Ovary (tissue), 9 donors: ENCODE results near the gene TNS1. TPM values are rescaled to one million over a fixed set of nuclear protein-coding genes. Genes with fewer than 3 reads are reported as not detected.
"Not testable (repeated sequence)": the region's sequence is repeated elsewhere in the genome, so short reads cannot be mapped to it uniquely, and the experiment has no call there.

Experiments
- DNase-seq, 5 donors: peaks; one replicate each; pipeline ENCODE4 v3.0.0-alpha.2; 2019 to 2020
- H3K27ac ChIP-seq, 2 donors: fragments of 200-600 bp; one replicate each; pipeline versions ENCODE4 v1.5.1 to v1.8.0; 2019 to 2022
- H3K27me3 ChIP-seq: fragments of 200-600 bp; one replicate; pipeline ENCODE4 v1.8.0; 2022
- H3K36me3 ChIP-seq: fragments of 200-600 bp; sonication (generic); one replicate; pipeline ENCODE4 v1.5.1; 2019
- H3K4me1 ChIP-seq: one replicate; pipeline ENCODE4 v1.8.1; 2013; ENCODE audit warnings: mild to moderate bottlenecking, moderate library complexity; ENCODE audit not compliant: insufficient read depth
- H3K4me3 ChIP-seq: fragments of 200-600 bp; sonication (generic); one replicate; pipeline ENCODE4 v1.5.1; 2017
- H3K9me3 ChIP-seq, 2 donors: fragments of 200-600 bp in 1 of 2; sonication (generic) in 1 of 2; one replicate each; pipeline versions ENCODE4 v1.5.1 to v1.8.1; 2013 to 2019; ENCODE audit warnings: mild to moderate bottlenecking in 1 of 2, moderate library complexity in 1 of 2
- CTCF ChIP-seq, 3 donors: fragments of 450-650 bp in 2 of 3; fragments of 200-600 bp in 1 of 3; IDR thresholded peaks; one replicate each; pipeline versions ENCODE4 v1.5.1 to v1.8.0; 2016 to 2022; ENCODE audit warnings: antibody characterized with exemption in 3 of 3, mild to moderate bottlenecking in 1 of 3
- EP300 ChIP-seq: sonication (generic); formaldehyde crosslinking; IDR thresholded peaks from one replicate; pipeline ENCODE4 v1.6.1; 2017; ENCODE audit warnings: antibody characterized with exemption
- POLR2A ChIP-seq: fragments of 450-650 bp; IDR thresholded peaks from one replicate; pipeline ENCODE4 v1.6.1; 2017; ENCODE audit warnings: antibody characterized with exemption, mild to moderate bottlenecking, moderate library complexity
- WGBS, 3 donors: extraction: QIAGEN DNeasy Blood & Tissue Kit in 1 of 3; methylation state at CpG; one replicate each; pipeline versions ENCODE4 v1.1.5 to v1.1.7; 2013 to 2017; 5-methylcytosine and 5-hydroxymethylcytosine counted together
- intact Hi-C, 4 donors: fragments of 100-400 bp; cut with DNase I; formaldehyde crosslinking; loops; one replicate each; pipeline versions ENCODE4 v1.11.0 to v1.15.1; 2022 to 2023
- polyA plus RNA-seq, 2 donors: library from polyadenylated mRNA; stranded (reverse); fragments of 200-250 nt in 1 of 2; fragments of 350-450 nt in 1 of 2; fragmentation: Illumina TruSeq in 1 of 2; extraction: RNeasy Lipid Tissue Mini Kit (QIAGEN cat#74804) in 1 of 2; gene quantifications; one replicate each; pipeline ENCODE4 v1.2.3, GENCODE V29; 2013 to 2014
- total RNA-seq, 7 donors: library from RNA; depleted of rRNA in 2 of 7; stranded (reverse); fragments of >200 nt in 2 of 7; fragmentation: NEBNext Ultra II Directional in 3 of 7; extraction: Animal tissue kit (Norgen Biotek cat#: 25700) in 3 of 7; gene quantifications; one replicate each; pipeline versions ENCODE4 v1.1.0 to v1.2.4, GENCODE V29; 2016 to 2023
- donor health status: DM: no; HTN: no; CAD: no; lungs with moderate emphysema.
- donor health status: DM: no; HTN: no; CAD: no.
- donor health status: Bipolar disorder and iron deficiency.
- donor health status: DM: yes; HTN: yes; CAD: no.
- donor health status: DM: no; HTN: no; CAD: no.
- donor health status: DM: yes; HTN: yes; CAD: no.

The TNS1 gene
- total and polyA plus RNA-seq, 9 donors: 140 to 568 (median 356) TPM

- no peaks in the 10 kb centered on the region for H3K36me3 ChIP-seq
- TF ChIP-seq EP300 (no peak), CTCF (IDR thresholded peaks at IDR 0.05) (no peak), POLR2A (no peak)
- 93 to 96% (median 95%) methylated on average over 7 of the region's 7 CpGs for WGBS, 3 donors
- H3K4me1 ChIP-seq: peaks cover 26% of the 10 kb centered on the region
- DNase-seq: no peak
- intact Hi-C loops: loop anchor here in 1 of 4 donors (10.0 kb wide), 1 partner anchor 45 kb away; no protein-coding TSS in a partner anchor
- no peak overlapping the region for H3K4me3 ChIP-seq
- H3K9me3 ChIP-seq: no peaks in the 10 kb centered on the region
- H3K27me3 ChIP-seq: no peaks in the 10 kb centered on the region
- no peak overlapping the region for H3K27ac ChIP-seq
These were observed 193.1 kb downstream of the TNS1 start for GRCh38 chr2:217809736-217810135.

GRCh38 chr2:217808967-217809366 lies 193.8 kb downstream of the TNS1 start:
- intact Hi-C loops: loop anchor here in 1 of 4 donors (10.0 kb wide), 1 partner anchor 46 kb away; no protein-coding TSS in a partner anchor
- not testable (repeated sequence) for DNase-seq, H3K36me3 ChIP-seq, H3K27ac ChIP-seq, H3K27me3 ChIP-seq, H3K9me3 ChIP-seq, H3K4me3 ChIP-seq
- H3K4me1 ChIP-seq: peaks cover 32% of the 10 kb centered on the region
- WGBS, 3 donors: 58 to 67% (median 67%) methylated on average over 3 of the region's 3 CpGs

GRCh38 chr2:217808326-217808725 lies 194.5 kb downstream of the TNS1 start:
- Histone ChIP-seq H3K9me3 (no peaks in the 10 kb centered on the region), H3K4me3 (no peak overlapping the region), H3K4me1 (peaks cover 32% of the 10 kb centered on the region), H3K27ac (no peak overlapping the region), H3K36me3 (no peaks in the 10 kb centered on the region), H3K27me3 (no peaks in the 10 kb centered on the region)
- TF ChIP-seq CTCF (IDR thresholded peaks at IDR 0.05) (no peak), POLR2A (no peak), EP300 (no peak)
- WGBS, 3 donors: 26 to 40% (median 40%) methylated on average over 3 of the region's 3 CpGs
- intact Hi-C loops: loop anchor here in 1 of 4 donors (10.0 kb wide), 1 partner anchor 46 kb away; no protein-coding TSS in a partner anchor
- DNase-seq: no peak

- Histone ChIP-seq H3K9me3 (no peaks in the 10 kb centered on the region), H3K27me3 (no peaks in the 10 kb centered on the region), H3K4me3 (no peak overlapping the region), H3K27ac (peak overlapping the region; percentile 17 to 44), H3K4me1 (peaks cover 35% of the 10 kb centered on the region), H3K36me3 (no peaks in the 10 kb centered on the region)
- TF ChIP-seq CTCF (IDR thresholded peaks at IDR 0.05) (no peak), POLR2A (no peak), EP300 (no peak)
- intact Hi-C loops: loop anchor here in 1 of 4 donors (10.0 kb wide), 1 partner anchor 47 kb away; no protein-coding TSS in a partner anchor
- peak in 1 of 5 donors; percentile 47 for DNase-seq
- 16 to 29% (median 21%) methylated on average over 5 of the region's 5 CpGs for WGBS, 3 donors
These were observed 195.0 kb downstream of the TNS1 start for GRCh38 chr2:217807753-217808152.

GRCh38 chr2:217807025-217807424 lies 195.8 kb downstream of the TNS1 start:
- H3K36me3 ChIP-seq: no peaks in the 10 kb centered on the region
- WGBS, 3 donors: 67 to 70% (median 70%) methylated on average over 3 of the region's 3 CpGs
- no peaks in the 10 kb centered on the region for H3K9me3 ChIP-seq
- no peak for DNase-seq
- no peak overlapping the region for H3K4me3 ChIP-seq
- intact Hi-C loops: loop anchor here in 1 of 4 donors (10.0 kb wide), 1 partner anchor 48 kb away; no protein-coding TSS in a partner anchor
- no peaks in the 10 kb centered on the region for H3K27me3 ChIP-seq
- H3K27ac ChIP-seq: peak overlapping the region in 1 of 2 donors; percentile 17
- TF ChIP-seq POLR2A (no peak), EP300 (no peak), CTCF (IDR thresholded peaks at IDR 0.05) (no peak)
- peaks cover 39% of the 10 kb centered on the region for H3K4me1 ChIP-seq
